HG03565 (cell line): ENCODE results near the gene DUSP28.

Source experiments
- ATAC-seq: cut with Tn5 transposase; IDR thresholded peaks from one replicate; pipeline ENCODE4 v1.9.1; 2021; ENCODE audit warnings: mild to moderate bottlenecking, moderate library complexity; ENCODE audit not compliant: unreplicated experiment

DUSP28 gene

DNA sequence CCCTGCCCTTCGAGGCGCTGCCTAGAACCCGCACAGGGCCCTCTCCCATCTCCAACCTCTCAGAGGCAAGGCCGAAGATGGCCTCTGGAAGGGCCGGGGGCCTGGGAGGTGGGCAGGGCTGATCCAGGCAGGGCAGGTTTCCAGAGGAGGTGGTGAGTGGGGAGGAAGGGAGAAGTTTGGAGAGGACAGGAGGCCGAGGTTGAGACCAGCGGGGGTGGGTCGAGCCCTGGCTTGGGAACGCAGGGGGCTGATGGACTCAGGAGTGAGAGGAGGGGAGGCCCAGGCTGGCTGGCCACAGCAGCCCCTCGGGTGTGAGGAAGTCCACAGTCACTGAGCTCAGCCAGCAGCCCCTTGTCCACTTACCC is 36.9 kb downstream of the DUSP28 start:
- no peak for ATAC-seq

DNA sequence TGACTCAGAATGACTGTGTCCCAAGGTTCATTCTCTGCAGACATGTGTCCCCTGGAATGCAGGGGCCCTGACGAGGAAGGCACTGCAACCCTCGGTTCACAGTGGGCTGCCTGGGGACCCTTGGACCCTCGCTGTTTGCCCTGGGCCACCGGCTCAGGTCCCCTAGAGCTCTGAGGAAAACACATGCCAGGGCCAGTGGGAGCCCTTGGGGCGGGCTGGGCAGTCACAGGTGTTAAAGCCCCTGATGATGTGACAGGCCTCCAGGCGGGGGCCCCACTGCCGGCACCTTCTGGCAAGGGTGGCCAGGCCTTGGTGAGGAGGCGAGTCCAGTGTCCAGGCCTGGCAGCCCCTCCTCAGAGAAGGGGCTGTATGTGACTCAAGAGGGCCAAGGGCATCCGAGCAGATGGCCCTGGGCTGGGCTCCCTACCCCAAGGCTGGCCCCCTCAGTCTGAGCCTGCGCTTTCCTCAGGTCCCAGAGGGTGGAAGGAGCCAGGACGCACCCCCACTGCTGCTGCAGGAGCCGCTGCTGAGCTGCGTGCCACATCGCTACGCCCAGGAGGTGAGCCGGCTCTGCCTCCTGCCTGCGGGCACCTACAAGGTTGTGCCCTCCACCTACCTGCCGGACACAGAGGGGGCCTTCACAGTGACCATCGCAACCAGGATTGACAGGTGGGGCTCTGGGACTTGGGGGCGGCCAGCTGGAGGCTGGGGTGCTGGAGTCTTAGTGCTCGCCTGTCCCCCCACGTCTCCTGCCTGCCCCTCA is 37.4 kb downstream of the DUSP28 start:
- no peak for ATAC-seq

DNA sequence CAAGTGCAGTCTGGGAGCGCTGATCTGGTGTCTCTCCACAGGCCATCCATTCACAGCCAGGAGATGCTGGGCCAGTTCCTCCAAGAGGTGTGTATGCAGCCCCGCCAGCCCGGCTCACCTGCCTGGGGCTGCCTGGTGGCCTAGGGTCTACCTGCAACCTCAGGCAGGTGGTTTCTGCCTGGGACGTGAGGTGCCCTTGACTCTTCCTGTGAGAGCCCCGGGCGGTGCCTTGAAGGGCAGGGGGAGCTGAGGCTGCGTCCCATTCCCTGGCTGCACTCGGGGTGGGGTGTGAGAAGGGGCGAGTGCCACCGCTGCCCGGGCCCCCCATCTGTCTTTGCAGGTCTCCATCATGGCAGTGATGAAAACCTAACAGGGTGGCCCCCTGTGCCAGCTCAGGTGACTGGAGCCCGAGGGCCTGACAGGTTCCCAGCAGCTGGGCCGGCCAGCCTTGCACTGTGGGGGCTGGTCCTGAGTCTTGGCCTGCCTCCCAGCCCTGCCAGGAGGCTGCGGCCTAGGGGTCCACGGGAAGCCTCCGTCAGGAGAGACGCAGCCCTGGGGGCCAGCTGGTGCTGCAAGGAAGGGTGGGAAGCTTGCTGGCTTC is 38.3 kb downstream of the DUSP28 start:
- ATAC-seq: no peak

DNA sequence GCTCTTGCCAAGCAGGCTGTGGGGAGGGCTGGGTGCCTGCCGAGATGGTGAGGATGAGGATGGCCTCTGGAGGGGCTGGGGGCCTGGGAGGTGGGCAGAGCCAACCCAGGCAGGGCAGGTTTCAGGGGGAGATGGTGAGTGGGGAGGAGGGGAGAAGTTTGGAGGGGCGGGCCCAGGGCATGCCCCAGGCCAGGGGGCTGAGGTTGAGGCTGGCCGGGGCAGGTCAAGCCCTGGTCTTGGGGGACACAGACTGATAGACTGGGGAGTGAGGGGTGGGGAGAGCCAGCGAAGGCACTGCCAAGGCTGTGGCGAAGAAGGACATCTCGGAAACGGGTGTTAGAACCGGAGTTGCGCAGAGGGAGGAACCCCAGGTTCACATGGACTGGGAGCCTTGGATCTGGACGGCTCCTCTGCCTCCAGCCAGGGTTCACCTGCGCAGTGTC is 39.0 kb downstream of the DUSP28 start:
- ATAC-seq: no peak

DNA sequence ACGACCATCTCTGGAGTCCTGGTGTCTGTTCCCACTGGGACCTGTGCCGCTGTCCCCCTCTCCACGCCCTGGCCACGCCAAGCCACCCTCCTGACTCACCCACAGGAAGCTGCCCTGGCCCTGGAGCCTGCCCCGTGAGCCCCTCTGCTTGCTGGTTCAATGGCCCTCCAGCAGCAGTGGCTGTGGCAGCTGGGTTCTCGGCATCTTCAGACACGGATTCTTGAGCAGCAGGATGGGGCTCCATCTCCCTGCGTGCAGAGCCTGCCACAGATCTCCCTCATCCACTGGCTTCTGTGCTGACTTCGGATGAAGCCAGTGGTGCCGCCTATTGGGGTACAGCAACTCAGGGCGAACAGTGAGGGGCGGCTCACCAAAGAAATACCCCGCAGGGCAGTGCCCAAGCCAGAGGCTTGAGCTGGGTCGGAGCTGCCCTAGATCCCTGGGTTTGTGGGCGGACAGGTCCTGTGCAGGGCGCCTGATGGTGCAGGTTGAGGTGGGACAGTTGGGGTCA is 40.3 kb downstream of the DUSP28 start:
- no peak for ATAC-seq

DNA sequence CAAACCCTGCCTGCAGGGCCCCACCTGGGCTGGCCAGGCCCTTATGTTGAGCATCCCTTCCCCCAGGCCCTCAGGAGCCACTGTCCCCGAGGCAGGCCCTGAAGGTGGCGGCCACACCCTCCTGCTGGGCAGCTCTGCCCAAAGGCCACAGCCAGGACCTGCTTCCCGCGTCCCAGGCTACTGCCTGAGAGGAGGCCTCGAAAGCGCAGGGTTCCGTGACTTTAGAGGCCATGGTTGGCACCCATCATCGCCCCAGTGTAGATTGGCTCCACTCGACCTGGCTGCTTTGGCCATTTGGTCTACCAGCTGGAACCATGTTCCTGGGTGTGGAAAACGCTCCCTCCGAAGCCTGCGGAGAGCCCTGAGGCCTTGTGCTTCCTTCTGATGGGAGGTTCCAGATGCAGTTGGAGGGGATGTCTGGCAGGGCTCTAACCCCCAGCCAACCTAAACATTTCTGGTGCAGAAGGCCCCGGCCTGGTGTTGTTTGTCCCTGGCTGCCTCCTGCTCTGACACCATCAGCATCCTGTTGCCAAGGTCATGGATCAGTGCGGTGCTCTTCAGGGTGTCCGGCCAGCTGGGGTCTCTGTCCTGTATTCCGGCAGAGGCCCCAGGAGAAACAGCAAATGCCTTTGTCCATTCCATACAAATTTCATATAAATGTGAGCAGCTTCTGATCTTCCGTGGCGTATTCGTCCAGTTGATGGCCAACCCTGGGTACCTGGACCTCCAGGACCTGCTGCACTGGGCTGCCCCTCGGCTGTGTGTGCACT is 41.1 kb downstream of the DUSP28 start:
- no peak for ATAC-seq

DNA sequence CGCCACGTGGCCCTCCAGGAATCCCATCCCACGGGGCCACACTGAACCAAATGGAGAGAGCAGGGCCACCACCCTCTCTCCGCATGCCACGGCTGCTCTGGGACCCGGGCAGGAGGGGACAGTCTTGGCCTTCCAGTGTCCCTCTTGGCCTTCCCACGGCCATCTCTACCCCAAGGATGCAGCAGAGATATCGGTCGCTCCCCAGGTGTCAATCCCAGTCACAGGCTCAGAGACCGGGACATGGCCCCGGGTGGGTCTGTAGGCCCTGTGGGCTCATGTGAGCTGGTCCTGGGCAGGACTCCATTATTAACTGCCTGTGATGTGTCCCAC is 41.6 kb downstream of the DUSP28 start:
- no peak for ATAC-seq

DNA sequence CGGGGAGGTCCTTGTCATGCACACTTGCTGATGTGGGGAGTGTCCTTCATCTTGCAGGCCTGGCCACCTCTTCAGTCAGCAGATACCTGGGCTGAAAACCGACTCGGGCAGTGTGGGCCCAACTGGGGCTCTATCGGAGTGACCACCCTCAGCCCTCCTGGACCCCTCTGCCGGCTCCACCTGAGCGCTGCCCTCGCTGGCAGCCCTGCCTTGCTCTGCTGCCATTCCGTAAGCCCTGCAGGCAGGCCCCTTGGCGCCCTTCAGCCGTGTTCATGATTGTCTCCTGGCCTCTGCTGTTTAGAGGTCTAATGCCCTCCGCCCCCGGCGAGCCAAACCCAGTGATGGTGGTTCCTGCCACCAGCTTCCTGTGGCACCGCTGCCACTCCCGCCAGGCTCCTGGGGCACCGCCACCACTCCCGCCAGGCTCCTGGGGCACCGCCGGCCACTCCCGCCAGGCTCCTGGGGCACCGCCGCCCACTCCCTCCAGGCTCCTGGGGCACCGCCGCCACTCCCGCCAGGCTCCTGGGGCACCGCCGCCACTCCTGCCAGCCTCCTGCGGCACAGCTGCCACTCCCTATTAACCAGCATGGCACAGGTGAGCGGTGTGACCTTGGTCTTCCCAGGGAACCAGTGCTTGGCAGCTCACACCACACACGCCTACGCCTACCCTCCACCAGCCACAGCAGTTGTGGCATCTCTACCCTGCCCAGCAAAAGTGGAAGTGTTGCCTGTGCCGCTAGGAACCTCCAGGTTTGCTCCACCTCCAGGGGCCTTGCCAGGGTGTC is 42.3 kb downstream of the DUSP28 start:
- no peak for ATAC-seq

DNA sequence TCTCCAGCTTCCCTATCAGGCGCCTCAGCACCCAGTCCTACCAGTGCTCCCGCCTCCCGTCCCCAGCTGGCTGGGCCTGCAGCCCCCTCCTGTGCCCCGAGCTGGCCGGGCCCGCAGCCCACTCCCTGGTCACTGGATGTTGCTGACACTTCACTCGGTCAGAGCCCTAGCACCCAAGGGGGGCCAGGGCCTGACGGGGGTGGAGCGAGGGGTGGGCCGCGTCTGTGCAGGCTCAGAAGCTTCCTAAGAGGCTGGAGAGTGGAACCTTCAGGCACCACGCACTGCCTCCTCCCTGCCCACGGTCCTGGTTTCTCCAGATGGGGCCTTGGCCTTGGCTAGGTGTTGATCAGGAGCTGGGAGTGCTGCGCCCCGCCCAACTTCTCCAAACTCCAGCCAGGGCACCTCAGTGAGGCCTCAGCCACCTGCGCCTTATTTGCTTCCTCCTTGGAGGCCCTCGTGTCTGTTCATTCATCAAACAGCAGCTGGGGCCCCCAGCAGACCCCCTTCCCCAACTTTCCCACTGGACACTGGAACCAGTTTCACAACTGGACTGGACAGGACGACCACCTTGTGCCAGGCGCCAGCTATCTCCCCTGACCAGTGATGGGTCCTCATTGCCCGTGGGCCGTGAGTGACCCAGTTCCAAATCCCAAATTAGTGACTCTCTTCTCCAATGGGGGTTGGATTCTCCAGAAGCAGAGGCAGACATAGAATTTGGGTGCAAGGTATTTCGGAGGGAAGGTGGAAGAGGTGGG is 43.1 kb downstream of the DUSP28 start:
- no peak for ATAC-seq

DNA sequence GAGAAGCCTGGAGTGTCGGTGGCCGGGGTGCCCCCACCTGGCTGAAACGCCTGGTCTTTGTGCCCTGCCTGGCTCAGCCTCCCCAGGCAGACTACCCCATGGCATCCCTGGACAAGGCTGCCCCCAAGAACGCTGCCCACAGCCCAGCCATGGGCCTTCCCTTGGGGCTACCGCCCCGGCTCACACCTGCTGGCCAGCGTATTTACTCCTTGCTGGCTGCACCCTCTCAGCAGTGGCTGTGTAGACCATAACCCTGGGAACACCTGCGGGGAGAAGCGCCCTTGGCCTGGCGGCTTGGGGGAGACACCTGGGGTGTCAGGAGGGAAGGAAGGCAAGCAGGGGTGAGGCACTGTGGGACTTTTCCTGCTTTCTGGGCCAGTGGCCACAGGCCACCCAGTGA is 43.7 kb downstream of the DUSP28 start:
- no peak for ATAC-seq

DNA sequence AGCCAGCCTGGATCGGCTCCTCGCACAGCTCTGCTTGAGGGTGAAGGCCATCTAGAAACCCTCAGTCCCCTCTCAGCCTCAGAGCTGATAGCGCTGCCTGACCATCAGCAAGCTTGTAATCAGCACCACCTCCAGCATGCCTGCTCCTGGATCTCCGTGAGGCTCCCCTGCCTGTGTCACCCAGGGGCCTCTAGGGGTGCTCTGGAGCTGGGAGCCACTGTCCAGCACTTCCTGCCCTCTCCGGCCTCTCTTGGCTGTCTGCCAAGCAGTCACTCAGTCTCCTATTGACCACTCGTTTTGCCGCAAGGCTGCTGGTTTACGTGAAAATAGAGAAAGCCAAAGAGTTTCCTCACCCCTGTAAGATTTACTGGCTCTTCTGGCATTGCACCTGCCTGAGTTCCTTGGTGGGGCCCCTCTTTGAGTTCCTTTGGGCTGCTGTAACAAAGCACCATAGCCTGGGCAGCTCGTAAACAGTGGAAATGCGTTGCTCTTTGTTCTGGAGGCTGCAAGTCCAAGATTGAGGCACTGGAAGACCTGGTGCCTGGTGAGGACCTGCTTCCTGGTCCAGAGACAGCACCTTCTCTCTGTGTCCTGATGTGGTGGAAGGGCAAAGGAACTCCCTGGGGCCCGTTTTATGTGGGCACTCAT is 44.3 kb downstream of the DUSP28 start:
- no peak for ATAC-seq

DNA sequence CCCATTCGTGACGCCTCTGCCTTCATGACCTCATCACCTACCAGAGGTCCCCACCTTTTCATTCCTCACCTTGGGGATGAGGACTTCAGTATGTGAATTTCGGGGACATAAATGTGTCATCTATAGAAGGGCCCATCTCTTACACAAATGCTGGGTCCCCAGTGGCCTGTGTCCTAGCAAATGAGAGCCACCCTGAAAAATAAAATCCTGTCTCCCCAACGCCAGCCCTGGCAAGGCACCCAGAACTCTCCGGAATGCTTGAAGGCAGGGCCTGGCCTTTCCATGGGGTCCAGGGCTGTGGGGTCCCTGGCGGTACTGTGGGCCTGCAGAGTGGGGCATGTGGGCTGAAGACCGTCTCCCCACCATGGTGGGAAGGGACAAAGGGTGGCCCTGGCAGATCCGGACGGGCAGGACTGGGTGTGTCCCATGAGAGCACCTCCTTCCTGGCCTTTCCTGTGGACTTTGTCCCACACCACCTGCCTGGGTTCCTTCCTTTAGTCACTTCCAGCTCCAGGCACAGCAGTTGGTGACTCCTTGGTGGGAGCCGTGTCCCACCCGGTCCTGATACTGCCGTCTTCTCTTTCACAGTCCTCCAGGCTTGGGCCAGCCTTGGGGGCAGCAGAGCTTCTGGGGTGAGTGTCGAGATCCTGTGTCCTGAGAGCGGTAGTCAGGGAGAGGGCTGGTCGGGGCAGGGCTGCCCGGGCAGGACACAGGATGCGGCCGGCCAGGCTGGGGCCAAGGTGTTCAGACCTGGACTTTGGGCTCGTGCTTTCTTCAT is 45.0 kb downstream of the DUSP28 start:
- ATAC-seq: no peak

DNA sequence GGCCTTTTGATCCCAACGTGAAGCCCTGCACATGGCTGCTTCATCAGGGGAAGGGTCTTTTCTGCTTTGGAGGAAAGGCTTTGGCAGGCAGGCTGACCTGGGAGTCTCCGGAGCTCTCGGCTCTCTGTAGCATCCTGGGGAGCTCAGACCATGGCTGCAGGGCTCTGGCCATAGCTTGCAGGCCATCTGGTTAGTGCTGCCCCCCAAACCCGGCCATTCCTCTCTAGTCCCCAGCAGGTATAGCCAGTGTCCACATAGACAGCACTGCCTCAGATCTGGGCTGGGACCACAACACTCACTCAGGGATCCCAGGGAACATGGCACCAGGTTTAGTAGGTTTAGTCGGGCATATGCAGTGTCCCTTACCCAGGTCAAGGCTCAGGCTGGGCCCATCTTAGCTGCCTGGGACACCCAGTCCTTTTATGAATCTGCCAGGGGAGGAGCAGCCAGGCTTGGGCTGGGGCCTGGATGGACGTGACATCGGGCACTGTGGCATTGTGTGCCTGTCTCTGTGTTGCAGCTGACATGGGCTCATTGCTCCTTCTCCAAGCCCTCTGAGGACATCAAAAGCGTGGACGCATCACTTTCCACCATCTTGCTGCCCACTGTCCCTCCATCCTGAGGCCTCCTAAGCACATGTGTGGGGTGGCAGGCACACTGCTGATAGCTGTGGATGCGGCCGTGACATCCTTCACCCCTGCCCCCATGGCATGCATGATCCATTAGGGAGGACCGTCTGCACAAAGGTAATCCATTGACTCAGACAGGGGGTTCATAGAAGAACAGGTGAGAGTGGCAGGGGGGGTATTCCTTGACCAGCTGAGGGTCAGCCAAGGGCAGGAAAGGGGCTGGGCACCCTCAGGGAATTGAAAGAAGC is 45.9 kb downstream of the DUSP28 start:
- ATAC-seq: no peak

DNA sequence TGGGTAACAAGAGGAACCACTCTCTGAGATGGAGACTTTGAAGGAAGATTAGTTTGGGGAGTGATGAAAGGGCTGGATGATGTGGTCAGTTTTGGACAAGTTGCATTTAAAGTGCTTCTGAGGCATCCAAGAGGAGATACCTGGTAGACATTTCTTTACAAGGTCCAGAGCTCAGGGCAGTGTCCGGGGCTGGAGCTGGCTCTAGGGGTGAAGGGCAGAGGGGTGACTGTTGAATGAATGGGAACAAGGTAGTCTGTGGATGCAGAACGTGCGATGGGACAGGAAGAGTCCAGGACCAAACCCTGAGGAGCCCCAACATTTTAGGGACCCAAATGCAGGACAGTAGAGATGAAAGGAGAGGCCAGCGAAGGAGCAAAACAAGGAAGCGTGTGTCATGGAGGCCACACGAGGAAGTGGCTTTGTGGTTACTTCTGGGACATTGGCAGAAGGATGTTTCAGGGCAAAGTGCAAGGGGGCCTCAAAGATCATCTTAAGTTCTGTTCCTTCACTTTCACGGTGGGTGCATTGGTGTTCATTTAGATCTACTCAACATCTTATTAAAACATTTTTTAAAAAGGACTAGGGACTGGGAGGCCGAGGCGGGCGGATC is 51.5 kb downstream of the DUSP28 start:
- no peak for ATAC-seq
